Stimulated activated naive B cell treated with anti-CD40 and anti-IgM and Interleukin-4, amounts not matched to agents 10 μg/mL and 1 μg/mL and 100 μg/mL, for 72 hours (primary cell): ENCODE results near the gene PCDHB13.
"Not testable (repeated sequence)": the region's sequence is repeated elsewhere in the genome, so short reads cannot be mapped to it uniquely, and the experiment has no call there.

Source experiments
- ATAC-seq, 2 donors: fragments of 150-1000 bp; cut with Tn5 transposase; replicated peaks; 2 replicates each; pipeline ENCODE4 v1.10.0; 2021; ENCODE audit warnings: moderate library complexity in 1 of 2
- DNase-seq: peaks from one replicate; pipeline ENCODE4 v3.0.0; 2021
- H3K27ac Mint-ChIP-seq: one replicate; pipeline ENCODE4 v1.8.0; 2022; ENCODE audit warnings: mild to moderate bottlenecking, mixed read lengths
- H3K27me3 Mint-ChIP-seq, 2 donors: one replicate each; pipeline ENCODE4 v1.8.0; 2022; ENCODE audit warnings: mixed read lengths in 2 of 2
- H3K36me3 Mint-ChIP-seq, 2 donors: one replicate each; pipeline ENCODE4 v1.8.0; 2022; ENCODE audit warnings: mixed read lengths in 2 of 2, mild to moderate bottlenecking in 1 of 2
- H3K4me1 Mint-ChIP-seq, 2 donors: one replicate each; pipeline ENCODE4 v1.8.0; 2022; ENCODE audit warnings: mixed read lengths in 2 of 2, mild to moderate bottlenecking in 1 of 2
- H3K4me3 Mint-ChIP-seq, 2 donors: one replicate each; pipeline ENCODE4 v1.8.0; 2022; ENCODE audit warnings: mild to moderate bottlenecking in 2 of 2, mixed read lengths in 2 of 2, moderate library complexity in 1 of 2
- H3K9me3 Mint-ChIP-seq, 2 donors: one replicate each; pipeline ENCODE4 v1.8.0; 2022; ENCODE audit warnings: mixed read lengths in 2 of 2, mild to moderate bottlenecking in 1 of 2

The PCDHB13 gene

GRCh38 chr5:141213656-141214339, at the start of gene PCDHB13:
Gene PCDHB13 (plus strand): TSS chr5:141213919. CDS start chr5:141214124, 205 bp downstream.
- not testable (repeated sequence) for H3K27ac Mint-ChIP-seq

GRCh38 chr5:141172381-141173204, 41.1 kb upstream of the PCDHB13 start, which contains the start of gene PCDHB7:
Gene PCDHB7 (plus strand): TSS chr5:141172644. CDS start chr5:141172836, 192 bp downstream.
- H3K4me3 Mint-ChIP-seq = peak within 1 kb of the TSS; percentile 11 to 14
- H3K36me3 Mint-ChIP-seq = peaks cover 0 to 4% of the 10 kb centered on the region in 2 donors
- peaks cover 0 to 3% of the 10 kb centered on the region in 2 donors for H3K4me1 Mint-ChIP-seq
- peaks cover 13 to 17% of the 10 kb centered on the region in 2 donors for H3K9me3 Mint-ChIP-seq
- no peak within 1 kb of the TSS for H3K27ac Mint-ChIP-seq
- DNase-seq = no peak
- no peak for ATAC-seq
- peaks cover 44 to 45% of the 10 kb centered on the region in 2 donors for H3K27me3 Mint-ChIP-seq

More at GRCh38 chr5:141213656-141214339, at the start of gene PCDHB13:
- Mint-ChIP-seq H3K27me3 (peaks cover 50 to 60% of the 10 kb centered on the region in 2 donors), H3K9me3 (peaks cover 6 to 25% of the 10 kb centered on the region in 2 donors), H3K36me3 (peaks cover 6 to 17% of the 10 kb centered on the region in 2 donors)
- ATAC-seq, H3K4me3 Mint-ChIP-seq, H3K4me1 Mint-ChIP-seq, DNase-seq: not testable (repeated sequence)

GRCh38 chr5:141174291-141175104, 39.2 kb upstream of the PCDHB13 start:
- not testable (repeated sequence) for ATAC-seq
- Mint-ChIP-seq H3K27me3 (peaks cover 32% of the 10 kb centered on the region in 2 donors), H3K9me3 (peaks cover 12 to 13% of the 10 kb centered on the region in 2 donors)

GRCh38 chr5:141175933-141176332, 37.8 kb upstream of the PCDHB13 start:
- peaks cover 0 to 3% of the 10 kb centered on the region in 2 donors for H3K4me1 Mint-ChIP-seq
- H3K27me3 Mint-ChIP-seq = peaks cover 23 to 29% of the 10 kb centered on the region in 2 donors
- DNase-seq = no peak
- H3K27ac Mint-ChIP-seq = no peak overlapping the region
- peaks cover 12% of the 10 kb centered on the region in 2 donors for H3K9me3 Mint-ChIP-seq
- ATAC-seq = no peak
- no peak overlapping the region for H3K4me3 Mint-ChIP-seq
- H3K36me3 Mint-ChIP-seq = peaks cover 2 to 4% of the 10 kb centered on the region in 2 donors

More at GRCh38 chr5:141174291-141175104, 39.2 kb upstream of the PCDHB13 start:
- not testable (repeated sequence) for DNase-seq, H3K27ac Mint-ChIP-seq, H3K4me3 Mint-ChIP-seq, H3K4me1 Mint-ChIP-seq, H3K36me3 Mint-ChIP-seq

GRCh38 chr5:141177577-141178191, 36.0 kb upstream of the PCDHB13 start, which contains the start of gene PCDHB8:
Gene PCDHB8 (plus strand): TSS chr5:141177790. CDS start chr5:141178035, 245 bp downstream.
- Mint-ChIP-seq H3K27me3 (peaks cover 31 to 36% of the 10 kb centered on the region in 2 donors), H3K9me3 (peaks cover 11 to 14% of the 10 kb centered on the region in 2 donors)
- not testable (repeated sequence) for H3K27ac Mint-ChIP-seq, H3K4me3 Mint-ChIP-seq, H3K36me3 Mint-ChIP-seq, H3K4me1 Mint-ChIP-seq, ATAC-seq, DNase-seq

GRCh38 chr5:141179371-141179770, 34.3 kb upstream of the PCDHB13 start:
- H3K27me3 Mint-ChIP-seq = peaks cover 27 to 31% of the 10 kb centered on the region in 2 donors
- not testable (repeated sequence) for H3K9me3 Mint-ChIP-seq, H3K36me3 Mint-ChIP-seq, H3K27ac Mint-ChIP-seq, DNase-seq, H3K4me1 Mint-ChIP-seq, H3K4me3 Mint-ChIP-seq, ATAC-seq

- H3K4me1 Mint-ChIP-seq, DNase-seq, H3K4me3 Mint-ChIP-seq, ATAC-seq, H3K9me3 Mint-ChIP-seq: not testable (repeated sequence)
- Mint-ChIP-seq H3K27ac (peak overlapping the region; percentile 42), H3K27me3 (peaks cover 32 to 33% of the 10 kb centered on the region in 2 donors), H3K36me3 (peaks cover 8 to 13% of the 10 kb centered on the region in 2 donors)
These were observed 33.8 kb upstream of the PCDHB13 start for GRCh38 chr5:141179876-141180275.

GRCh38 chr5:141180313-141180712, 33.4 kb upstream of the PCDHB13 start:
- Mint-ChIP-seq H3K27me3 (peaks cover 36 to 37% of the 10 kb centered on the region in 2 donors), H3K9me3 (peaks cover 8 to 10% of the 10 kb centered on the region in 2 donors), H3K27ac (peak overlapping the region; percentile 42), H3K36me3 (peaks cover 8 to 13% of the 10 kb centered on the region in 2 donors), H3K4me1 (peaks cover 0 to 2% of the 10 kb centered on the region in 2 donors), H3K4me3 (no peak overlapping the region)
- ATAC-seq = no peak
- no peak for DNase-seq

- no peak for ATAC-seq
- no peak within 1 kb of the TSS for H3K4me3 Mint-ChIP-seq
- H3K27ac Mint-ChIP-seq = peak within 1 kb of the TSS; percentile 79
- H3K36me3 Mint-ChIP-seq = peaks cover 13 to 16% of the 10 kb centered on the region in 2 donors
- H3K4me1 Mint-ChIP-seq = peaks cover 5 to 6% of the 10 kb centered on the region in 2 donors
- peaks cover 13 to 14% of the 10 kb centered on the region in 2 donors for H3K9me3 Mint-ChIP-seq
- no peak for DNase-seq
- H3K27me3 Mint-ChIP-seq = peaks cover 50 to 52% of the 10 kb centered on the region in 2 donors
These were observed 31.5 kb upstream of the PCDHB13 start, which contains the start of gene PCDHB16 for GRCh38 chr5:141182248-141182647. Gene PCDHB16 (plus strand): TSS chr5:141182387. CDS start chr5:141182560, 173 bp downstream.

GRCh38 chr5:141184117-141184855, 29.4 kb upstream of the PCDHB13 start:
- H3K4me1 Mint-ChIP-seq, H3K27ac Mint-ChIP-seq, ATAC-seq, DNase-seq: not testable (repeated sequence)
- peaks cover 19 to 21% of the 10 kb centered on the region in 2 donors for H3K36me3 Mint-ChIP-seq
- peak overlapping the region; percentile 25 to 39 for H3K4me3 Mint-ChIP-seq
- peaks cover 62 to 67% of the 10 kb centered on the region in 2 donors for H3K27me3 Mint-ChIP-seq
- peaks cover 17 to 20% of the 10 kb centered on the region in 2 donors for H3K9me3 Mint-ChIP-seq

- Mint-ChIP-seq H3K27ac (no peak within 1 kb of the TSS), H3K4me3 (peak within 1 kb of the TSS; percentile 65 to 67), H3K9me3 (peaks cover 21 to 24% of the 10 kb centered on the region in 2 donors), H3K4me1 (peaks cover 6 to 7% of the 10 kb centered on the region in 2 donors), H3K36me3 (peaks cover 16 to 27% of the 10 kb centered on the region in 2 donors), H3K27me3 (peaks cover 67 to 77% of the 10 kb centered on the region in 2 donors)
- no peak for ATAC-seq
- DNase-seq = no peak
These were observed 26.7 kb upstream of the PCDHB13 start, which contains the start of gene PCDHB9 for GRCh38 chr5:141186897-141187512. Gene PCDHB9 (plus strand): TSS chr5:141187161. CDS start chr5:141187319, 158 bp downstream.

GRCh38 chr5:141188682-141189081, 25.0 kb upstream of the PCDHB13 start:
- DNase-seq, H3K27ac Mint-ChIP-seq, H3K4me1 Mint-ChIP-seq, ATAC-seq, H3K4me3 Mint-ChIP-seq: not testable (repeated sequence)
- Mint-ChIP-seq H3K9me3 (peaks cover 14 to 27% of the 10 kb centered on the region in 2 donors), H3K27me3 (peaks cover 63 to 75% of the 10 kb centered on the region in 2 donors), H3K36me3 (peaks cover 13 to 26% of the 10 kb centered on the region in 2 donors)
